Sigmoid colon (tissue), 7 donors: ENCODE data around the gene PYDC1. TPM values are rescaled to one million over a fixed set of nuclear protein-coding genes. Genes with fewer than 3 reads are reported as not detected.

Experiments used
- DNase-seq: peaks from one replicate; pipeline ENCODE4 v3.0.0-alpha.2; 2019
- H3K27ac ChIP-seq, 4 donors: fragments of 200-600 bp; sonication (generic); one replicate each; pipeline ENCODE4 v1.5.1; 2016 to 2019; ENCODE audit warnings: mild to moderate bottlenecking in 1 of 4
- H3K27me3 ChIP-seq, 3 donors: fragments of 200-600 bp; sonication (generic); one replicate each; pipeline ENCODE4 v1.5.1; 2019; ENCODE audit warnings: mild to moderate bottlenecking in 1 of 3
- H3K36me3 ChIP-seq, 4 donors: fragments of 200-600 bp; sonication (generic); one replicate each; pipeline ENCODE4 v1.5.1; 2016 to 2019
- H3K4me1 ChIP-seq, 4 donors: fragments of 200-600 bp; sonication (generic); one replicate each; pipeline ENCODE4 v1.5.1; 2017 to 2019
- H3K4me3 ChIP-seq, 4 donors: fragments of 200-600 bp; sonication (generic); one replicate each; pipeline ENCODE4 v1.5.1; 2017 to 2019; ENCODE audit warnings: mild to moderate bottlenecking in 2 of 4, moderate library complexity in 1 of 4
- H3K9me3 ChIP-seq, 4 donors: fragments of 200-600 bp in 3 of 4; sonication (generic) in 3 of 4; one replicate each; pipeline versions ENCODE4 v1.5.1 to v1.6.1; 2013 to 2019
- CTCF ChIP-seq, 4 experiments: fragments of 450-650 bp in 3 of 4; fragments of 200-600 bp in 1 of 4; IDR thresholded peaks; one replicate each; pipeline ENCODE4 v1.5.1; 2016 to 2019; ENCODE audit warnings: antibody characterized with exemption in 4 of 4, mild to moderate bottlenecking in 3 of 4, moderate library complexity in 2 of 4
- EP300 ChIP-seq, 4 donors: sonication (generic); formaldehyde crosslinking; IDR thresholded peaks; one replicate each; pipeline ENCODE4 v1.6.1; 2017; ENCODE audit warnings: antibody characterized with exemption in 4 of 4
- POLR2A ChIP-seq, 2 donors: fragments of 450-650 bp; IDR thresholded peaks; one replicate each; pipeline ENCODE4 v1.6.1; 2016; ENCODE audit warnings: antibody characterized with exemption in 2 of 2, mild to moderate bottlenecking in 2 of 2, moderate library complexity in 2 of 2
- POLR2AphosphoS5 ChIP-seq, 4 donors: sonication (generic); formaldehyde crosslinking; IDR thresholded peaks; one replicate each; pipeline ENCODE4 v1.6.1; 2017; ENCODE audit warnings: antibody characterized with exemption in 4 of 4
- whole genome bisulfite sequencing, 2 donors: extraction: QIAGEN DNeasy Blood & Tissue Kit; methylation state at CpG; one replicate each; pipeline ENCODE4 v1.1.7; 2013; 5-methylcytosine and 5-hydroxymethylcytosine counted together
- intact Hi-C: fragments of 100-400 bp; cut with DNase I; formaldehyde crosslinking; loops from one replicate; pipeline ENCODE4 v1.15.1; 2023
- polyA plus RNA-seq, 3 donors: library from polyadenylated mRNA; stranded (reverse); fragments of 200-250 nt; gene quantifications; one replicate each; pipeline ENCODE4 v1.2.3, GENCODE V29; 2013
- total RNA-seq, 4 donors: library from RNA; depleted of rRNA; stranded (reverse); fragments of >200 nt; gene quantifications; one replicate each; pipeline ENCODE4 v1.1.0, GENCODE V29; 2016
- donor health status: healthy with polysubstance abuse.
- donor health status: Bipolar disorder and iron deficiency.
- donor health status: healthy.

Gene PYDC1
- total RNA-seq = not detected
- polyA plus RNA-seq = under 1 TPM in 1 of 3 donors, not detected in 2; 0.16 TPM

DNA sequence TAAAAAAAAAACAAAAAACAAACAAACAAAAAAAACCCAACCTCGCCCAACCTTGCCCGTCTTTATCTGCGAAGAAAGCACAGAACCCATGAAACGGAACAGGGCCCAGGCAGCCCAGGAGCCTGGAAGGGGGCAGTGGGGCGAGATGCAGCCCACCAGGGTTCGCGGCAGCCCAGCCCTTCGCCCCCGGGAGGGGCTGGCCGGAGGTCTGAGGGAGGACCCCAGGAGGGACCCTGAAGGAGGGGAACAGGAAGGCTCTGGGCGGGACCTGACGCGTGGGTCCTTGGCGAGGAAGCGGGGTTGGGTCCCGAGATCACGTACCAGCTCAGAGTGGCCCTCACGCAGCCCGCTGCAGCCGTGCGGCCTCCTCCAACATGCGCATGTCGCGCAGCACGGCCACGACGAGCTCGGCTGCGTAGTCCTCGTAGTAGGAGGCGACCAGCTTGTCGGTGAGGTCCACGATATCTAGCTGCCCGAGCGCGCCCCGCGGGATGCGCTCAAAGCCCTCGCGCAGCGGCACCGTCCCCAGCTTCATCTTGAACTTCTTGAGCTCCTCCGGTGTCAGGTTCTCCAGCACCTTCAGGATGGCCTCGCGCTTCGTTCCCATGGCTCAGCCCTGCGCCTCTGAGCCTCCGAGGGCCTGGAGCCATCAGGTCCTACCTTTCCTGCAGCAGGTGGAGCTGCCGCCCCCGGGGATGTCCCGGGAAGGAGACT lies at the start of gene PYDC1:
Gene PYDC1 (minus strand): TSS at position 714 of the 714 bp plus-strand sequence. CDS start 107 bp downstream, at position 607.
- 4 to 9% methylated on average over 52 of the region's 52 CpGs for WGBS, 2 donors
- Histone ChIP-seq H3K4me3 (peak within 1 kb of the TSS in 3 of 4 donors; percentile 14 to 49 (median 47)), H3K27ac (no peak within 1 kb of the TSS), H3K4me1 (peaks cover 0 to 29% (median 27%) of the 10 kb centered on the region in 4 donors), H3K36me3 (no peaks in the 10 kb centered on the region), H3K9me3 (no peaks in the 10 kb centered on the region), H3K27me3 (peaks cover 31 to 72% (median 56%) of the 10 kb centered on the region in 3 donors)
- TF ChIP-seq EP300 (IDR thresholded peaks at IDR 0.05) = no peak
- no peak for TF ChIP-seq POLR2A (IDR thresholded peaks at IDR 0.05)
- TF ChIP-seq CTCF (IDR thresholded peaks at IDR 0.05) = no peak
- no peak for TF ChIP-seq POLR2AphosphoS5 (IDR thresholded peaks at IDR 0.05)
- DNase-seq = no peak
- intact Hi-C loops = no loop called here

DNA sequence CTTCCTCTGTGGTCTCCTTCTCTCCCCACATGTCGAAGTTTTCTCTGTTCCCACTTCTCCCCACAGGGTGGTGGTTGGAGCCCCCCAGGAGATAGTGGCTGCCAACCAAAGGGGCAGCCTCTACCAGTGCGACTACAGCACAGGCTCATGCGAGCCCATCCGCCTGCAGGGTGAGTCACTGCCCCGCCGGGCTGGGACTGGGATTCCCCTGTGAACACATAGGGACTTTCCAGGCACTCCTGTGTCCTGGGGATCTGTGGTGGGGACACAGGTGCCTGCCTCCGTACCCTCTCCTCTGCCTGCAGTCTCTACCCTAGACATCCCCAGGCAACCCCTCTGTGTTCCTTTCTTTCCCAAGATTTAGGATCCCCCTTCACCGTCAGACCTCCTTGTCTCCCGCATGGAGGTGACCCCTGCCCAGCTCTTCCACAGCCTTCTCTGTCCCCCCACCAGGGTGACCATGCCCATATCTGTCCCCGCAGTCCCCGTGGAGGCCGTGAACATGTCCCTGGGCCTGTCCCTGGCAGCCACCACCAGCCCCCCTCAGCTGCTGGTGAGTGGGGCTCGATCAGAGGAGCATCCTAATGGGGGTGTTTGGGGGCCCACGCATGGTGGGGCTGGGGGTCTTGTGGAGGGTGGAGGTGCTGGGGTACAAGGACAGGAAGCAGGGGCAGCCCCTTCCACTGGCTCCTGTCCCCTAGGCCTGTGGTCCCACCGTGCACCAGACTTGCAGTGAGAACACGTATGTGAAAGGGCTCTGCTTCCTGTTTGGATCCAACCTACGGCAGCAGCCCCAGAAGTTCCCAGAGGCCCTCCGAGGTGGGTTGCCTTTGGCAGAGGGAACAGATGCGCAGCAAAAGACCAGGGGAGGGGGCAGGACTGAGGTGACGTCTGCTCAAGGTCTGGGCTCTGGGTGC lies 48.7 kb upstream of the PYDC1 start:
- H3K36me3 ChIP-seq = no peaks in the 10 kb centered on the region
- peaks cover 0 to 8% (median 0%) of the 10 kb centered on the region in 4 donors for H3K4me1 ChIP-seq
- no peaks in the 10 kb centered on the region for H3K27me3 ChIP-seq
- H3K9me3 ChIP-seq = no peaks in the 10 kb centered on the region
- intact Hi-C loops = no loop called here
- no peak overlapping the region for H3K4me3 ChIP-seq
- H3K27ac ChIP-seq = no peak overlapping the region
- TF ChIP-seq CTCF (IDR thresholded peaks at IDR 0.05) (no peak), POLR2A (IDR thresholded peaks at IDR 0.05) (no peak), EP300 (IDR thresholded peaks at IDR 0.05) (no peak), POLR2AphosphoS5 (IDR thresholded peaks at IDR 0.05) (no peak)
- 50 to 56% methylated on average over 20 of the region's 20 CpGs for WGBS, 2 donors
- DNase-seq = peak; percentile 55

DNA sequence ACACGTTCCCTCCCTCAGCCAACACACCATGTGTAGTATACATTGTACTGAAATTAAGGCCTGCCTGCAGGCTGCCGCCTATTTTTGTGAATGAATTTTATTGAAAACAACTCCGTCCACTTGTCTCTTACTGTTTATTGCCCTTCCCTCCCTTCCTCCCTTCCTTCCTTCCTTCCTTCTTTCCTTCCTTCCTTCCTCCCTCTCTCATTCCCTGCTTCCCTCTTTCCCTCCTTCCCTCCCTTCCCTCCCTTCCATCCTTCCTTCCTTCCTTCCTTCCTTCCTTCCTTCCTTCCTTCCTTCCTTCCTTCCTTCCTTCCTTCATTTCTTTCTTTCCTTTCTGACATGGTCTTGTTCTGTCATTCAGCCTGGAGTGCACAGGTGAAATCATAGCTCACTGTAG lies 45.1 kb upstream of the PYDC1 start:
- Histone ChIP-seq H3K4me1 (peaks cover 0 to 8% (median 0%) of the 10 kb centered on the region in 4 donors), H3K4me3 (no peak overlapping the region), H3K36me3 (no peaks in the 10 kb centered on the region), H3K27ac (no peak overlapping the region), H3K9me3 (no peaks in the 10 kb centered on the region), H3K27me3 (no peaks in the 10 kb centered on the region)
- DNase-seq = no peak
- intact Hi-C loops = no loop called here
- WGBS, 2 donors = 67 to 79% methylated on average over 3 of the region's 3 CpGs
- TF ChIP-seq EP300 (IDR thresholded peaks at IDR 0.05) (no peak), POLR2A (IDR thresholded peaks at IDR 0.05) (no peak), CTCF (IDR thresholded peaks at IDR 0.05) (no peak), POLR2AphosphoS5 (IDR thresholded peaks at IDR 0.05) (no peak)

- 54 to 79% methylated on average over 14 of the region's 14 CpGs for whole genome bisulfite sequencing, 2 donors
- H3K27me3 ChIP-seq = peaks cover 0 to 3% (median 0%) of the 10 kb centered on the region in 3 donors
- DNase-seq = no peak
- H3K36me3 ChIP-seq = no peaks in the 10 kb centered on the region
- no peak for TF ChIP-seq EP300 (IDR thresholded peaks at IDR 0.05)
- TF ChIP-seq CTCF (IDR thresholded peaks at IDR 0.05) = no peak
- TF ChIP-seq POLR2AphosphoS5 (IDR thresholded peaks at IDR 0.05) = no peak
- no peak for TF ChIP-seq POLR2A (IDR thresholded peaks at IDR 0.05)
- H3K9me3 ChIP-seq = no peaks in the 10 kb centered on the region
- peak overlapping the region in 2 of 4 donors; percentile 17 to 21 for H3K4me3 ChIP-seq
- H3K4me1 ChIP-seq = peaks cover 0 to 2% (median 0%) of the 10 kb centered on the region in 4 donors
- no peak overlapping the region for H3K27ac ChIP-seq
- intact Hi-C loops = no loop called here
Observed at GRCh38 chr16:31260136-31260931, 43.4 kb upstream of the PYDC1 start.
